22Rv1 (cell line): Measurements from ENCODE around the gene TRIOBP.

ENCODE experiments used
- H3K27ac ChIP-seq: fragments of 450-650 bp; 2 replicates; pipeline ENCODE4 v1.5.1; 2017
- ZFX ChIP-seq: fragments of 450-650 bp; IDR thresholded peaks from 2 replicates; pipeline ENCODE4 v1.6.1; 2017; ENCODE audit warnings: antibody characterized with exemption, borderline replicate concordance
- TF ChIP-seq, protein P1 (sequence below): fragments of 450-650 bp; IDR thresholded peaks from 2 replicates; pipeline ENCODE4 v1.5.1; 2017; ENCODE audit warnings: mild to moderate bottlenecking

Gene TRIOBP

DNA sequence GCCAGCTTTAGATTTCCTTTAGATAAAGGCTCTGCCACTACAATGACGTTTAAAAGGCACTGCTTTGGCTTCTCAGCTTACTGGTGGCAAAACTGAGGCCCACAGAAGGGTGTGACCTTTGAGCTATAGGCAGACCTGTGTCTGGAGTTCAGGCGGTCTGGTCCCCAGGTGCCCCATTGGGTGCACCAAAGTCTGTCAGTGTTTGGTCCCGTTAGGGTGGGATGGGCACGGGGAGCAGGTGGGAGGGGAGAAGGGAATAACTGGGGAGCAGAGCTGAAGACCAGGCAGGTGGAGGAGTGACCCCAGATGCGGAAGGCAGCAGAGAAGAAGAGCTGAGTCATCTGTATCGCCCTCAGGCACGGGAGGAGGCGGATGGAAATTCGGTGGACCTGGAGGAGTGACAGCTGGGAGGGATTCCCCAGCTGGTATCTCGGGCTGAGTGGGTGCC, 65.6 kb downstream of the TRIOBP start:
- H3K27ac ChIP-seq = 0 out of 2 replicates have a peak overlapping the region, but pooled peaks have one; percentile 30
- TF ChIP-seq, protein P1, sequence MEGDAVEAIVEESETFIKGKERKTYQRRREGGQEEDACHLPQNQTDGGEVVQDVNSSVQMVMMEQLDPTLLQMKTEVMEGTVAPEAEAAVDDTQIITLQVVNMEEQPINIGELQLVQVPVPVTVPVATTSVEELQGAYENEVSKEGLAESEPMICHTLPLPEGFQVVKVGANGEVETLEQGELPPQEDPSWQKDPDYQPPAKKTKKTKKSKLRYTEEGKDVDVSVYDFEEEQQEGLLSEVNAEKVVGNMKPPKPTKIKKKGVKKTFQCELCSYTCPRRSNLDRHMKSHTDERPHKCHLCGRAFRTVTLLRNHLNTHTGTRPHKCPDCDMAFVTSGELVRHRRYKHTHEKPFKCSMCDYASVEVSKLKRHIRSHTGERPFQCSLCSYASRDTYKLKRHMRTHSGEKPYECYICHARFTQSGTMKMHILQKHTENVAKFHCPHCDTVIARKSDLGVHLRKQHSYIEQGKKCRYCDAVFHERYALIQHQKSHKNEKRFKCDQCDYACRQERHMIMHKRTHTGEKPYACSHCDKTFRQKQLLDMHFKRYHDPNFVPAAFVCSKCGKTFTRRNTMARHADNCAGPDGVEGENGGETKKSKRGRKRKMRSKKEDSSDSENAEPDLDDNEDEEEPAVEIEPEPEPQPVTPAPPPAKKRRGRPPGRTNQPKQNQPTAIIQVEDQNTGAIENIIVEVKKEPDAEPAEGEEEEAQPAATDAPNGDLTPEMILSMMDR = no peak
- no peak for TF ChIP-seq ZFX

DNA sequence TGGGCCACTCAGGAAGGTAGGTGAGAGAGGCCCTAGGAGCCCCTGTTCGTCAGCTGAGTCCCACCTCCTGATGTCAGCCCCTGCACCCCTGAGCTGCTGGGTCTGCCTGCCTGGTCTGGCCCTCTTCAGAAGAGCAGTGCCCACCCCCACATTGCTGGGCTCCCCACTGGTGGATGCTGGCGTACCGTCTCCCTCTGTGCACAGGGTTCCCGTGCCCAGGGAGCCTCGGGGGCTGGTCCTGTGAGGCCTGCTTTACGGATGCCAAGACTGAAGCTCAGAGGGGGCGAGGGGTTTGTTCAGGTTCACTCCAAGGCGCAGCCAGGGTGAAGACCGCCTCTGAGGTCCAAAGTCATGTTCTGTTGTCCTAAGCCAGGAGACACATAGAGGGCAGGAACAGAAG, 66.2 kb downstream of the TRIOBP start:
- no peak for TF ChIP-seq ZFX
- TF ChIP-seq, protein P1 = no peak
- H3K27ac ChIP-seq = no peak overlapping the region

DNA sequence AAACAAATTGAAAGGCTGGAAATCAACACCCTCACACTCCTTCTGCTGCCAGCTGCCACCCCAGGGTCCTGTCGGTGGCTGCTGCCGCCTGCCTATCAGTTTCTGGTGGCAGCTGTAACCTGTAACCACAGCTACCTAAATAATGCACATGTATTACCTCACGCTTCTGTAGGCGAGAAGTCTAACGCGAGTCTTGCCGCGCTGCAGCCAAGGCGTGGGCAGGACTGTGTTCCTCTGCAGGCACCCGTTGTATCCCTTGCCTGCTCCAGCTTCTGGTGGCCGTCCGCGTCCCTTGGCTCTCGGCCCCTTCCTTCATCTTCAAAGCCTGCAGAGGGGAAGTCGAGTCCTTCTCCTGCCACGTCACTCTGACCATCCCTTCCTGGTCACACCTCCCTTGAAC, 66.8 kb downstream of the TRIOBP start:
- TF ChIP-seq, protein P1 = no peak
- no peak for TF ChIP-seq ZFX
- no peak overlapping the region for H3K27ac ChIP-seq

DNA sequence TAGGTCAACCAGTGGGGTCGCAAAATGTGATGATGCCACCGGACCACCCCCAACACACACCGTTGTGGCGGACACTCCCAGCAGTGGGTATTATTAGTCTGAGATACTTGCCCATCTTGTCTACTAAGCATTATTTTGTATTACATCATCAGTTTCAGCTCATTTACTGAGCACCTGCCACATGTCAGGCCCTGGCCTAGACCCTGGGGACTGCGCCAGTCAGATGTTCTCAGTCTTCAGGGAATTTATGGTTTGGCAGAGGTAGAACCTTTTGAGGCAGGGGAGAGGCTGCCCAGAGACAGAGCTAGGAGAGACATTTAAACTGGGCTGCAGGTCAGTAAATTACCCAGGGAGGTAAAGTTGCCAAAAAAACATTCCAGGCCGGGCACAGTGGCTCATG, 67.8 kb downstream of the TRIOBP start:
- H3K27ac ChIP-seq = no peak overlapping the region
- TF ChIP-seq, protein P1 = no peak
- no peak for TF ChIP-seq ZFX

DNA sequence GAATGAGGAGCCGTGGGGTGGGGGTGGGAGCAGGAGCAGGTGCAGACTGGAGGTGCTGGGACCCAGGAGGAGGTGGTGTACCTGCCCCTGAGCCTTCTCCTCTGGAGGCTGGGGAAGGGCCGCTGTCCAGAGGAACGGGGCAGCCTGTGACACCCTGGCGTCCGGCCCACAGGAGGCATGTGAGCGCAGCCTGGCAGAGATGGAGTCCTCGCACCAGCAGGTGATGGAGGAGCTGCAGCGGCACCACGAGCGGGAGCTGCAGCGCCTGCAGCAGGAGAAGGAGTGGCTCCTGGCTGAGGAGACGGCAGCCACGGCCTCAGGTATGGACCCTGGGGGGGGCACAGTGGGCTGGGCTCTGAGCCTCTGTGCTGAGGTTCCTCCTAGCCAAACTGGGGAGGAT, 68.7 kb downstream of the TRIOBP start:
- TF ChIP-seq, protein P1 = no peak
- no peak for TF ChIP-seq ZFX
- no peak overlapping the region for H3K27ac ChIP-seq

DNA sequence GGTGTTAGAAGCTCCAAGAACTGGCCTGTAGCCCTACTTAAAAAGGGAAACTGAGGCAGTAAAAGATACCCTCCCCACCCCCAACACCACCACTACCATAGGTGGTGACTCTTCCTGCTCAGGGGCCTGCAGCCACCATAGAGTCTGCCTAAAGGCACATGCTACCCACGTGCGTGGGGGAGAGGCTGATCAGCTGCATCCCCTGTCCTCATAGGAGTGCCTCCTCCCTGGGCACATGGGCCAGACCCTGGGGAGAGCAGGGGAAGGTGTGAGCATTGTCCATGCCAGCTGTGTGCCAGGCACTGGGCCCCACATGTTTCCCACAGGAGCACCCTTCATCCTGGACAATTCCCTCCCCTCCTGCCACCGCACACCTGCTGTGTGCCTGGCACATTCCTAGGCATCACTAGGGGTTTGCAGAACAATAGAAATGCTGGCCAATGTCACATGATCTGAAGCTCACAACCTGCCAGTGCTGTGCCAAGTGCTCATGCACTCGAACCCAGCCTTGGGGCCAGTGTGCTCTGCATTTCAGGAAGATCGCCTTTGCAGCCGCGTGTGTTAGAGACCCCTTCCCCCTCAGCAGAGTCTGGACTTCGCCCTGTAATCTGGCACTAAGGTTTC, 69.2 kb downstream of the TRIOBP start:
- TF ChIP-seq, protein P1 = no peak
- no peak for TF ChIP-seq ZFX
- no peak overlapping the region for H3K27ac ChIP-seq

DNA sequence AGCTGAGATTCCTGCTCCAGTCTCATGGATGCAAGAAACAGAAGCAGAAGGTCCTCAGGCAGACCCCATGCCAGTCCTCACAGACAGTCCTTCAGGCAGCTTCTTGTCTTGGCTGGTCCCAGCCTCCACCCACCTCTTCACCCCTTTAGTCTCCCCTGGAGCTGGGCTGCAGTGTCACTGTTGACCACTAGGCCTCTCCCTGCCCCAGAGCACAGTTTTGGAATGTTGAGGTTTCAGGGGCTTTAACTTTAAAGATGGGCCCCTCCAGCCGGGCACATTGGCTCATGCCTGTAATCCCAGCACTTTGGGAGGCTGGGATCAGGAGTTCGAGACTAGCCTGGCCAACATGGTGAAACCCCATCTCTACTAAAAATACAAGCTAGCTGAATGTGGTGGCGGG, 71.4 kb downstream of the TRIOBP start:
- no peak for TF ChIP-seq ZFX
- TF ChIP-seq, protein P1 = no peak
- H3K27ac ChIP-seq = no peak overlapping the region
